Urothelium cell line (cell line): Measurements from ENCODE around the gene EXD2.
"Not testable (repeated sequence)": the region's sequence is repeated elsewhere in the genome, so short reads cannot be mapped to it uniquely, and the experiment has no call there.

ENCODE experiments used
- DNase-seq: peaks from one replicate; pipeline ENCODE4 v3.0.0; 2011; ENCODE audit warnings: low spot score, mixed read lengths
- FAIRE-seq: peaks from 2 replicates; lab custom pipeline; 2011; peaks lifted over from hg19 to GRCh38; lab: Jason Lieb, UNC

Gene EXD2

DNA sequence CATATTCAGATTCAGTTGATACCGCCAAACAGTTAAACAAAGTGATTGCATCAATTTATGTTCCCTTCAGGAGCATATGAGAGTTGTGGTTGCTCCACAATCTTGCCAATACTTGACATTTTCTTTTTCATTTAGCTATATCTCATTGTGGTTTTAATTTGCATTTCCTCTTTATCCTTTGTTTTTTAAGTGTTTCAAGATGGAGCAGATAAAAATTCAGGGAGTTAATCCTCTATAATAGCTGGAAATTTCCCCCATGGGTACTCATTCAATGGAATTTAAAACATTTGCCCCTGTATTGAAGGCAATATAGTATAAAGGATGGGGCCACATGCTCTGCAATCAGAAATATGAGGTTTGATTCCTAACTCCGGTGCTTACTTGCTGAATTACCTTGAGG, 1.1 kb upstream of the EXD2 start:
- DNase-seq (no peak), FAIRE-seq (no peak)

DNA sequence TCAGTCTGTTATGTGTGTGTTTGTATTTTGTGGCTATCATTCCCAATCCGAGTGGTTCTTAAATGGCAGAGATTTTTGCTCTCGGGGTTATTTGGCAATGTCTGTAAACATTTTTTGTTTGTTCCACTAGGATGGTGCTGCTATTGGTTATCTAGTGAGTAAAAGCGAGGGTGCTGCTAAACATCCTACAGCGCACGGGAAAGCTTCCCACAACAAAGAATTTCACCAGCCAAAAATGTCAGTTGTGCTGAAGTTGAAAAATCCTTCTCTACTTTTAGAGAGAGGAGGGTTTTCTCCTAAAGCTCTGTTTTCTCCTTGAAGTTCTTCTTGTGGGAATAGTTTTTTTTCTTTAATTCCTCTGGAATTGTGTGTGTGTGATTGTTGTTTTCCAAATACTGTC, 2.4 kb downstream of the EXD2 start:
- FAIRE-seq (no peak), DNase-seq (no peak)

DNA sequence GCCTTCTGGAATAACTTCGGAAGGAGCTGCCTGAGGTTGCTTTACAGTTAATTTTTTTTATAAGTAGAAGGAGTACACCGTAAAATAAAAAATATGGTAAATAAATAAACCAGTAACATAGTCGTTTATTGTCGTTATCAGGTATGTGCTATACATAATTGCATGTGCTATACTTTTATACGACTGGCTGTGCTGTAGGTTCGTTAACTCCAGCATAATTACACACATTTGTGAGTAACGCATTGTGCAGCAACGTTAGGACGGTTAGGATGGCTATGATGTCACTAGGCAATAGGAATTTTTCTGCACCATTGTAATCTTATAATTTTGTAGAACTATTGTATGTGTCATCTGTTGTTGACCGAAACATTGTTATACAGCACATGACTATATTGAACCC, 8.5 kb downstream of the EXD2 start:
- peak; percentile 71 for FAIRE-seq
- DNase-seq, result no peak

DNA sequence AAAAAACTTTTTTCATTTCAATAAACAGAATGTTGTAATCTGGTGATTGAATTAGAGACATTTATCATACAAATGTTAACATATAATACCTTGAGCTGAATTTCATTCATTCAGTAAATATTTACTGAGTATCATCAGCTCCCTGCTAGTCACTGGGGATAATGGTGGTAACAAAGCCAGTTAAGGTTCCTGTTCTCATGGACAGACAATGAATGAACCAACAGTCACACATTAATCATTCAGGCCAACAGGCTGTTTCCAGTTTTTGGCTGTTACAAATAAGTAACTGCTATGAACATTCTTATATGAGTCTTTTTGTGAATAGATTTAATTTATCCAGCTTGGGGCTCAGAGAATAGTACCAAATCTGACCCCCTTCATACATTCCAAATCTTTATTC, 13.5 kb downstream of the EXD2 start:
- no peak for FAIRE-seq
- DNase-seq, result no peak

DNA sequence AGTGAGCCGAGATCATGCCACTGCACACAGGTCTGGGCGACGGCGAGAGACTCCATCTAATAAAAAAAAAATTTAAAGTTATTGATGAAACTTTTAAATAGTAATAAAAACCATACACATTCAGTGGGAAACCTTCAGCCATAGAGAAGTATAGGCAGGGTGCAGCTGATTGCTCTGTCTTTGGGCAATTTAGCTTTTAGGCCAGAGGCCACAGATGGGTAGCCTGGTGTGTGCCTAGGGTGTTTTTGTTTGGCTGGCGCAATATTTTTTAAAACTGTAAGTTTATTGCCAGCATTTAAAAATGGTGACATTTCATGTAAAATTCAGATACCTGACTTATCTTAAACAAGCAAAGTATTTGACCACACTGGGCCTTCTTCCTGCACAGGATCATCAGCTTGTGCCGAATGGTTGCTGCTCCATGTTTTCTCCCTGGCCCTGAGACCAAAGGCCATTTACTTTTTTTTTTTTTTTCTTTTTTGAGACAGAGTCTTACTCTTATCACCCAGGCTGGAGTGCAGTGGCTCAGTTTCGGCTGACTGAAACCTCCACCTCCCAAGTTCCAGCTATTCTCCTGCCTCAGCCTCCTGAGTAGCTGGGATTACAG, 16.2 kb downstream of the EXD2 start:
- FAIRE-seq (peak; percentile 5), DNase-seq (no peak)

DNA sequence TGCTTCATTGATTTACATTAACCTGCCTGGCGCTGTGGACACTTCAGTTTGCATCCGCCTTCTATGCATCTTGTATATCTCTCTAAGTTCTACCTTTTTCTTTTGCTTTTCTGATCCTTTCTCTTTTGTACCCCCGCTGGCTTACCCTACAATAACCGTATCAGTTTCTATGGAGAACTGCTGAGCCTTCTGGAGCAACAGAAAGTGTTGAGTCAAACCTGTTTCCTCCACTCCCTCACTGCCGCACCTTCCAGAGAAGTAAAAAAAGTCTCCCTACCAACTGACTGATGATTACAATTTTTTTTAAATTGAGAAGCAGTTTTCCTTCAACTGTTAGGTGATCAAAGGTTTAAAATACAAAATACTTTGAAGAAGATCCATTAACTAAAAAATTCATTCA, 17.4 kb downstream of the EXD2 start:
- DNase-seq, result no peak
- peak; percentile 74 for FAIRE-seq

- no peak for FAIRE-seq
Observed at GRCh38 chr14:69214393-69214792, 23.1 kb downstream of the EXD2 start.

GRCh38 chr14:69217663-69218062, 26.4 kb downstream of the EXD2 start:
- not testable (repeated sequence) for FAIRE-seq, DNase-seq

More at GRCh38 chr14:69214393-69214792, 23.1 kb downstream of the EXD2 start:
- DNase-seq, result no peak

GRCh38 chr14:69224946-69225345, 33.6 kb downstream of the EXD2 start:
- no peak for FAIRE-seq
- DNase-seq, result no peak

DNA sequence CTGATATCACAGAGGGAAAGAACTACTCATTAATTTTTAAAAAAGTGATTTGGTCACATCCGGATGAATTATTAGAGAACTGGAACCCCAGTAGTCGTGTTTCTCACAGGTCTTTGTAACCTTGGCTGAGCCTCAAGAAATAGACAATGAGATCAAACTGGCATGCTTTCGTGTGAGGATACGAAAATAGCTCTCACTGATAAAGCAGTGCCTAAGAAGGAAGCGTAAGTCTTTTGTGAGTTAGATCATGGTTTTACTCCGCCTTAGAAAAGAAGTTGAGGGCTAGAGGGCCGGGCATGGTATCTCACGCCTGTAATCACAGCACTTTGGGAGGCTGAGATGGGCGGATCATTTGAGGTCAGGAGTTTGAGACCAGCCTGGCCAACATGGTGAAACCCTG, 34.9 kb downstream of the EXD2 start:
- DNase-seq (no peak), FAIRE-seq (peak; percentile 71)

GRCh38 chr14:69226736-69227135, 35.4 kb downstream of the EXD2 start:
- no peak for FAIRE-seq
- no peak for DNase-seq

GRCh38 chr14:69231486-69231885, 40.2 kb downstream of the EXD2 start:
- no peak for DNase-seq
- no peak for FAIRE-seq

DNA sequence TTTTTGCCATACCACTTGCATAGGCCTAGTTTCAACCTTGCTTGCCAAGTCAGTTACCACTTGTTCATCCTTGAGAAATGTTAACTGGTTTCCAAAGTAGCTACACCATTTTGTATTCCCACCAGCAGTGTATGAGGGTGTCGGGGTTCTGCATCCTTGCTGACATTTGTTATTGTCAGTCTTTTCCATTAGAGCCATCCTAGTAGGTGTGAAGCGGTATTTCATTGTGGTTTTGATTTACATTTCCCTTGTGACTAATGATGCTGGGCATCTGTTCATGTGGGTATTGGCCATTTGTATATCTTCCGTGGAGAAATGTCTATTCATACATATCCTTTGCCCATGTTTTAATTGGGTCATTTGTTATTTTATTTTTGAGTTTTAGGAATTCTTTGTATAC, 41.1 kb downstream of the EXD2 start:
- peak; percentile 53 for FAIRE-seq
- no peak for DNase-seq

GRCh38 chr14:69234106-69234505, 42.8 kb downstream of the EXD2 start:
- no peak for FAIRE-seq
- DNase-seq, result no peak

DNA sequence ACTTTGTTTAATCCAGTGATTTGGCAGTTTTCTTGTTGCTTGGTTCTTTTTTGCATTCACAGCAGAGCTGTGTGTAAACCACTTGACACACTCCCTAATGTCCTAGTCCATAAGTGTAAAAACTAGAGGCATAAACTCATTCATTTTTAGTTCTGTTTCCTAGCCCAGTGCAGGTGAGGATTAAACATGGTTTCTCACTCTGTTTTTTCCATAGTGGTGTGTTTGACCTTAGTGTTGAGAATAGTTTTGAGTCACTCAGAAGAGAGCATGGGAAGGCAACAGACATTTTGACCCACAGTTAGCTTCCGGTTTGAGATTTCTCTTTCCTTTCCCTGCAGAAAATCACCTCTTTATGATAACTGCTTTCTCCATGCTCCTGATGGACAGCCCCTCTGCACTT, 44.4 kb downstream of the EXD2 start:
- FAIRE-seq, result no peak
- no peak for DNase-seq

DNA sequence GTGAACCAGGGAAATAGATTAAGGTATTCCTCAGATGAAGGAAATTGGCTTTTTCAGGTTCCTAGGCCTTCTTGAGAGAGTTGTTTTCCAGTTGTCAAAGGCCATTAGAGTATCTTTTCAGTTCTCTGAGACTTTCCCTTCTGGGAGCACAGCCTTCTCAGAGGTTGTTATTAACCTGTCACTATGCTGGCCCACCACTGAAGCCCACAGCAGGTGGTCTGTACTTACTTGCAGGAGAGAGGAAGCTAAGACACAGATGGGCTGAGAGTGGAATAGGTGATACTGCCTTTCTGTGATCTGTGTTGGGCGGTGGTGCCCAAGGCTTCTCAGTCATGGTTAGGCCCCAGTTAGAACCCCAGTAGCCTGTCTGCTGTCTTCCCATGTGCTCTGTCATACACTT, 45.8 kb downstream of the EXD2 start:
- DNase-seq, result no peak
- FAIRE-seq, result no peak

DNA sequence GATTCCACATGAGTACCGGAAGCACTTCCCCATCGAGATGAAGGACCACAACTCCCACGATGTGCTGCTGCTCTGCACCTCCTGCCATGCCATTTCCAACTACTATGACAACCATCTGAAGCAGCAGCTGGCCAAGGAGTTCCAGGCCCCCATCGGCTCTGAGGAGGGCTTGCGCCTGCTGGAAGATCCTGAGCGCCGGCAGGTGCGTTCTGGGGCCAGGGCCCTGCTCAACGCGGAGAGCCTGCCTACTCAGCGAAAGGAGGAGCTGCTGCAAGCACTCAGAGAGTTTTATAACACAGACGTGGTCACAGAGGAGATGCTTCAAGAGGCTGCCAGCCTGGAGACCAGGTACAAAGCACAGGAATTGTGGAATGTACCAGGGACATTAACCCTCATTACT, 46.3 kb downstream of the EXD2 start:
- no peak for DNase-seq
- peak; percentile 93 for FAIRE-seq

- no peak for DNase-seq
- no peak for FAIRE-seq
Observed at GRCh38 chr14:69238883-69239282, 47.6 kb downstream of the EXD2 start.

- FAIRE-seq (peak; percentile 91), DNase-seq (no peak)
Observed at GRCh38 chr14:69240527-69241173, 49.4 kb downstream of the EXD2 start.

- DNase-seq (no peak), FAIRE-seq (no peak)
Observed at GRCh38 chr14:69241577-69241976, 50.3 kb downstream of the EXD2 start.

GRCh38 chr14:69242311-69243224, 51.3 kb downstream of the EXD2 start:
- peak; percentile 85 for DNase-seq
- peak; percentile 91 for FAIRE-seq

GRCh38 chr14:69244946-69245345, 53.6 kb downstream of the EXD2 start:
- peak; percentile 27 for FAIRE-seq
- DNase-seq, result no peak
